Kidney (tissue), 14 donors: ENCODE measurements around the gene SYCE3. TPM values are rescaled to one million over a fixed set of nuclear protein-coding genes. Genes with fewer than 3 reads are reported as not detected.

Experiments used
- DNase-seq, 5 donors: peaks; one replicate each; pipeline ENCODE4 v3.0.0-alpha.2; 2013 to 2020
- FAIRE-seq: peaks from 2 replicates; lab custom pipeline; 2012; peaks lifted over from hg19 to GRCh38; lab: Jason Lieb, UNC
- H3K27ac ChIP-seq, 2 donors: one replicate each; pipeline ENCODE4 v1.7.0; 2013; ENCODE audit warnings: low read depth in 2 of 2, low read length in 2 of 2, inconsistent platforms in 1 of 2
- H3K27me3 ChIP-seq: one replicate; pipeline ENCODE4 v1.7.1; 2013; ENCODE audit warnings: low read length, inconsistent platforms; ENCODE audit not compliant: control insufficient read depth, insufficient read depth
- H3K36me3 ChIP-seq, 3 donors: one replicate each; pipeline versions ENCODE4 v1.7.0 to v1.7.1; 2013; ENCODE audit warnings: low read length in 3 of 3, control low read depth in 1 of 3, inconsistent platforms in 1 of 3; ENCODE audit not compliant: insufficient read depth in 3 of 3, control insufficient read depth in 2 of 3
- H3K4me1 ChIP-seq, 3 donors: one replicate each; pipeline versions ENCODE4 v1.7.0 to v1.7.1; 2013; ENCODE audit warnings: low read length in 3 of 3, inconsistent platforms in 1 of 3, low read depth in 1 of 3; ENCODE audit not compliant: control insufficient read depth in 2 of 3, insufficient read depth in 2 of 3
- H3K4me3 ChIP-seq, 3 donors: one replicate each; pipeline versions ENCODE4 v1.7.0 to v1.8.1; 2013; ENCODE audit warnings: low read length in 3 of 3, control low read depth in 1 of 3, inconsistent platforms in 1 of 3
- H3K9ac ChIP-seq, 3 donors: one replicate each; pipeline versions ENCODE4 v1.7.0 to v1.7.1; 2013; ENCODE audit warnings: low read length in 3 of 3, control low read depth in 1 of 3, inconsistent platforms in 1 of 3
- H3K9me3 ChIP-seq, 3 donors: one replicate each; pipeline versions ENCODE4 v1.7.0 to v1.7.1; 2013; ENCODE audit warnings: low read length in 3 of 3, control low read depth in 1 of 3, inconsistent platforms in 1 of 3; ENCODE audit not compliant: control insufficient read depth in 2 of 3, insufficient read depth in 1 of 3
- intact Hi-C: fragments of 100-400 bp; cut with DNase I; formaldehyde crosslinking; loops from one replicate; pipeline ENCODE4 v1.11.1; 2022
- polyA plus RNA-seq: library from polyadenylated mRNA; stranded (reverse); fragments of 350-450 nt; fragmentation: Illumina TruSeq; extraction: RNeasy Lipid Tissue Mini Kit (QIAGEN cat#74804); gene quantifications from one replicate; pipeline ENCODE4 v1.2.3, GENCODE V29; 2014; ENCODE audit warnings: low read depth, low replicate concordance; ENCODE audit not compliant: insufficient read depth
- total RNA-seq: library from RNA; stranded (reverse); fragmentation: NEBNext Ultra II Directional; extraction: Animal tissue kit (Norgen Biotek cat#: 25700); gene quantifications from one replicate; pipeline ENCODE4 v1.2.1, GENCODE V29; 2021
- TF ChIP-seq, protein P1 (sequence below): IDR thresholded peaks from 3 replicates; pipeline ENCODE4 v1.5.1; 2012; ENCODE audit warnings: mild to moderate bottlenecking, moderate library complexity, borderline replicate concordance; ENCODE audit not compliant: insufficient read depth; ENCODE audit errors: extremely low read depth
- donor health status: control.
- donor health status: control.
- donor health status: control.
- donor health status: control.
- donor health status: control.
- donor health status: DM: yes; HTN: yes; CAD: no.
- donor health status: Normal renal cell carcinoma (clear cell type).

Gene SYCE3
- total and polyA plus RNA-seq, 2 donors from 2014 or later, result 4.6 TPM; not detected in 1

- Histone ChIP-seq H3K9ac (no peak overlapping the region), H3K27me3 (no peaks in the 10 kb centered on the region), H3K9me3 (no peaks in the 10 kb centered on the region), H3K36me3 (peaks cover 0 to 9% (median 8%) of the 10 kb centered on the region in 3 donors), H3K4me1 (peaks cover 0 to 8% (median 0%) of the 10 kb centered on the region in 3 donors), H3K27ac (no peak overlapping the region), H3K4me3 (no peak overlapping the region)
- TF ChIP-seq, protein P1, sequence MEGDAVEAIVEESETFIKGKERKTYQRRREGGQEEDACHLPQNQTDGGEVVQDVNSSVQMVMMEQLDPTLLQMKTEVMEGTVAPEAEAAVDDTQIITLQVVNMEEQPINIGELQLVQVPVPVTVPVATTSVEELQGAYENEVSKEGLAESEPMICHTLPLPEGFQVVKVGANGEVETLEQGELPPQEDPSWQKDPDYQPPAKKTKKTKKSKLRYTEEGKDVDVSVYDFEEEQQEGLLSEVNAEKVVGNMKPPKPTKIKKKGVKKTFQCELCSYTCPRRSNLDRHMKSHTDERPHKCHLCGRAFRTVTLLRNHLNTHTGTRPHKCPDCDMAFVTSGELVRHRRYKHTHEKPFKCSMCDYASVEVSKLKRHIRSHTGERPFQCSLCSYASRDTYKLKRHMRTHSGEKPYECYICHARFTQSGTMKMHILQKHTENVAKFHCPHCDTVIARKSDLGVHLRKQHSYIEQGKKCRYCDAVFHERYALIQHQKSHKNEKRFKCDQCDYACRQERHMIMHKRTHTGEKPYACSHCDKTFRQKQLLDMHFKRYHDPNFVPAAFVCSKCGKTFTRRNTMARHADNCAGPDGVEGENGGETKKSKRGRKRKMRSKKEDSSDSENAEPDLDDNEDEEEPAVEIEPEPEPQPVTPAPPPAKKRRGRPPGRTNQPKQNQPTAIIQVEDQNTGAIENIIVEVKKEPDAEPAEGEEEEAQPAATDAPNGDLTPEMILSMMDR, result no peak
- intact Hi-C loops, result no loop called here
- no peak for FAIRE-seq
- DNase-seq, result peak in 4 of 5 donors; percentile 62 to 74 (median 69)
Measured at GRCh38 chr22:50576070-50576469, 13.4 kb upstream of the SYCE3 start.

GRCh38 chr22:50575426-50575941, 12.8 kb upstream of the SYCE3 start:
- TF ChIP-seq, protein P1, result no peak
- intact Hi-C loops, result no loop called here
- H3K27me3 ChIP-seq, result no peaks in the 10 kb centered on the region
- peak overlapping the region in 1 of 3 donors; percentile 7 for H3K9ac ChIP-seq
- FAIRE-seq, result no peak
- H3K4me3 ChIP-seq, result no peak overlapping the region
- H3K27ac ChIP-seq, result no peak overlapping the region
- peaks cover 0 to 11% (median 10%) of the 10 kb centered on the region in 3 donors for H3K36me3 ChIP-seq
- peaks cover 0 to 12% (median 0%) of the 10 kb centered on the region in 3 donors for H3K4me1 ChIP-seq
- no peaks in the 10 kb centered on the region for H3K9me3 ChIP-seq
- DNase-seq, result no peak

DNA sequence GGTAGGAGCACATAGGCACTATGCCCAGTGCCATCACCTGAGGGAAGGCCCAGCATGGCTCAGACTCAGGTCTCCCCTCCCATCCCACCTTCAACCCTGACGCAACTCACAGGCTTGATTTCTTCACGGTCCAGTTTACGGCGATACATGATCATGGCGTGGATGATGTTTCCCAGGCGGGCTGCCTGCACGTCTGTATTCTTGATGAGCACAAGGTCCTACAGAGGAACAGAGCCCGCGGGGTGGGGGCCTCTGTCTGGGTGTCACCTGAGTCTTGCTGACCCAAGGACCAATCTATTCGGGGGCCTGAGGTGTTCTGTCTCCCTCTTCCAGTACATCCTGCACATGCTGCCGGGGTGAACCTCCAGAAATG, 11.7 kb upstream of the SYCE3 start:
- no peak for FAIRE-seq
- H3K36me3 ChIP-seq, result peaks cover 0 to 10% (median 7%) of the 10 kb centered on the region in 3 donors

More for the DNA sequence above, 11.7 kb upstream of the SYCE3 start:
- TF ChIP-seq, protein P1, result no peak
- DNase-seq, result no peak
- intact Hi-C loops, result no loop called here
- Histone ChIP-seq H3K9me3 (no peaks in the 10 kb centered on the region), H3K27ac (no peak overlapping the region), H3K9ac (no peak overlapping the region), H3K4me3 (no peak overlapping the region), H3K27me3 (no peaks in the 10 kb centered on the region), H3K4me1 (peaks cover 0 to 20% (median 9%) of the 10 kb centered on the region in 3 donors)
